Retina (tissue), 1 donor: Measurements from ENCODE around the gene LRRC51.

Source experiments
- DNase-seq: peaks from one replicate; pipeline ENCODE4 v3.0.0-alpha.2; 2016

The LRRC51 gene, protein sequence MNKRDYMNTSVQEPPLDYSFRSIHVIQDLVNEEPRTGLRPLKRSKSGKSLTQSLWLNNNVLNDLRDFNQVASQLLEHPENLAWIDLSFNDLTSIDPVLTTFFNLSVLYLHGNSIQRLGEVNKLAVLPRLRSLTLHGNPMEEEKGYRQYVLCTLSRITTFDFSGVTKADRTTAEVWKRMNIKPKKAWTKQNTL

DNA sequence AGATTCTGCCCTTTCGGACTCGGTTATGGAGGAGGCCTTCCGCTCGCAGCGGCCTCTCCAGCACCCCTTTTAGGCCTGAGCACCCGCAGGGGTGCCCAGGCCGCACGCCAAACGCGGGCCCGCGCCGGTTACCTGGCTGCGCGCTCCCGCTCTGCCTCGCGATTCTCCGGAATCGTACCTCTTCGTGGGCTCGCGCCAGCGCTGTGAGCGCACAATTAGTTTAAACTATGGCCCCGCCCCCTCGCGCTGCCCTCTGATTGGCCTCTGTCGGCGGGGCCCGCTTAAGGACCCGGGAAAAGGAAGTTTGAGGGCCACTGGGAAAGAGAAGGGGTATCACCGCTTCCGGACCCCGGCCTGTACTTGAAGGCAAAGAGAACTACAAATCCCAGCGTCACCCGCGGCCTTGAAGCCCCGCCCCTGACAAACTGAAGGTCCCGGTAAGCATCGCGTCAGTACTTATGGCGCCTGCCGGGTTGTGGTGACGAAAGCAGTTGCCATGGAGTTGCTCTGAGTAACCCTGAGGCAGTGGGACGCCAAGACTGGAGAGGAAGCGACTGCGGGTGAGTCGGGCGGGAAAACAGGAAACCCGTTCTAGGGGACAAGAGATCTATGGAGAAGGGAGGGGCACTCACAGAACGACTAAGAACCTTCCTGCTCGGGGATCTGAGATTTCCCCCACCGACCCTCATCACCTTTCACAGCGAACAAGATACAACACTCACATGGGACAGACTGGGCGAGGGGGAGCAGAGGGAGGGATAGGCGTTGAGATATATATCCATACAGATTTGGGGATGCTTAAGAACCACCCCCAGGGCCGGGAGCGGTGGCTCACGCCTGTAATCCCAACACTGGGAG lies at the start of gene LRRC51, which contains the start of gene NUMA1:
LRRC51 (plus strand) TSS at position 525 of the 858 bp plus-strand sequence. CDS start 8,234 bp downstream, outside the sequence.
NUMA1 (minus strand) TSS at position 217 of the 858 bp plus-strand sequence. CDS start 44,599 bp downstream, outside the sequence.
- DNase-seq = peak; percentile 98

DNA sequence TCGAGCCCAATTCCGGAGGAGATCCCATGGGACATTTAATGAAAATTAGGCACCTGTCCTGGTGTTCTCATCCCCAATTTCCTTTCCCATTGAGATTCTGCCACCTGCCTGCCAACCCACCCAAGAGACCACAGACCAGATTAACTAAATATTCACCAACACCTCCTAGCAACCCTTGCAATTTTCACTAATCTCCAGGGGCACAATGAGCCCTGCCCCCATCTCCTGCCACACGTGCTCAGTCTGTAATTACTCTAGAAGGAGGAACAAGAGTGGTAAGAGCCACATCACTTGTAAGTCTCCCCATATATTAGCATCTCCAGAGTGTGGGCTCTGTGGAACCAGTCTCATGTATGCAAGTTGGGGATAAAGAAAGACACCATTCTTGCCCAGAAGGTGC lies 44.0 kb upstream of the LRRC51 start:
- no peak for DNase-seq

DNA sequence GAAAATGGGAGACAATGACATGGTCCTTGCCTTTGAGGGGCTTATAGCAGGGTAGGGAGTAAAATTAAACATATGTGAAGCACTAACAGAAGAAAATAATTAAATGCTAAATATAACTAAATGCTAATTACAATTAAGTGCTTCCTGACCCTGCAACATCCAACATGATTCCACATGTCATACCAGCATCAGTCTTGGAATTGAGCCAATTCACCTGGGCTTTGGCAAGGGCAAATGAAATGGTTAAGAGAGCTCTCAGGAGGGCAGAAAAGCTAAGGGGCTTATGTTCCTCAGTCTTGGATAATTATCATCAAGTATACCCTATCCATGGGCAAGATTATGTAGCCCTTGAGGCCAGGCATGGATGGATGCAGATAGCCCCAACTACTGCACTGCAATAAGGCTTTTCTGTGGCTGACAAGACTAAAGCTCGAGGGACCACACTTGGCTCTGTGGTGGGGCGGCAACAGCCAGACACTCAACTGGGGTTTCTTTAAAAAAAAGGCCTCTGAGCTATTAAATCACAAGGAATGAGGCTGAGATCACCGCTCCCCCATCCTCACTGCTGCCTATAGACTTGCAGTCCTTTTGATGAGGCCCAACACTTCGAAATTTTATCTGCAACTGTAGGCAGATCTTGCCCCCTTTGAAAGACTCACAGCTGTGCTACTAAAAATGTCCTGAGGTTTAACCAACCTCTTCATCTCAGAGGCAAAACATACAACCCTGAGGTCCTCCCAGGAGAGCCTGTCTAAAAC lies 42.9 kb upstream of the LRRC51 start:
- DNase-seq = no peak

DNA sequence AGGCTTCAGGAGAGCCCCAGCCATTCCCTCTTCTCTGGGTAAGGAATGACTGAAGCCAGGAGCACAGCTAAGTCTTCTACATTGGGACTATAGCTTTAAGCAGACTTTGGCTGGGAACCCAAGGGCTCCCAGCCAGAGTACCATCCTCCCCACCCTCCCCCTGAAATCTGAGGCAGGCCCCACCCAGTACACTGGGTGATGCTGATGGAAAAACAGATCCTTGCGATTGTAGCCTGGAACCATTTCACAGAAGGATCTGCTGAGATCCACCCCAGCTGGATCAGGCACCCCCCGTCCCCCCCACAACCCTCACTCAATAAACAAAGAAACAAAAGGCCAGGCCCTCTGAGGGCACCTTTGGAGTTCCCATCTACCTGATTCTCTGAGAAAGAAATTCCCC lies 42.2 kb upstream of the LRRC51 start:
- DNase-seq = no peak

DNA sequence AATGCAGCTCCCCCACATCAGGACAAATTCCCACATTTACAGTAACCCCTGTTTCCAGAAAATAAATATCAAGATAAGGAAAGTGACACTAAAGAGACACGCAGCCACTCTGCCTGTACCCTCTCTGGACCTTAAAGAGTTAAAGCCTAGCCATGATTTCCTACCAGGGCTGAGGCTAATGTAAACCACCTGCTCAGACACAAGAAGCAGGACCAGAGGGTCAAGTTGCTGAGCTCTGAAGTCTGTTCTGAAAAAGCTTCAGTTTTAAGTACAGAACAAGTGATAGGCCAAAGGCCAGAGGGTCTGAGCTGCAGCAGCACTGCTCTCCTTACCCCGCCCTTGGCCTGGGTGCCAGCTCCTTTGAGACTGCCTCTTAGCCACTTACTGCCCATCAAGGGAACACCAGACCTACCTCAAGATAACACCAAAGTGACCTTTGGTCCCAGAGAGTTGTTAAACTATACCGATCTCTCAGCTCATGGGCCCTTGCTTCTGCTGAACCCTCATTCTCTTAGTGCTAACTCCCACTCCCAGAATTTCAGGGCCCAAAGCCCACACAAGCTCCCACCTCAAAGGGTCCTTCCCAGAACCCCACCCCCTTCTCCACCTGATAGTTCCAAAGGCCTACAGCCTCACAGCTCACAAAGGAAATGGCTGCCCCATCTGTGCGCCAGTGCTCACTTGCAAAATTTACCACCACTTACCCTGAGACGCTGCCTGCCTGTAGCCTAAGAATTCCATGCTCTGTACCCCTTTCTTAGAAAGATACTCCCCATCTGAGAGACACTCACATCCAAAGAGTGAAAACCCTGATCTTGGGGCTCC lies 41.4 kb upstream of the LRRC51 start:
- DNase-seq = peak; percentile 33

DNA sequence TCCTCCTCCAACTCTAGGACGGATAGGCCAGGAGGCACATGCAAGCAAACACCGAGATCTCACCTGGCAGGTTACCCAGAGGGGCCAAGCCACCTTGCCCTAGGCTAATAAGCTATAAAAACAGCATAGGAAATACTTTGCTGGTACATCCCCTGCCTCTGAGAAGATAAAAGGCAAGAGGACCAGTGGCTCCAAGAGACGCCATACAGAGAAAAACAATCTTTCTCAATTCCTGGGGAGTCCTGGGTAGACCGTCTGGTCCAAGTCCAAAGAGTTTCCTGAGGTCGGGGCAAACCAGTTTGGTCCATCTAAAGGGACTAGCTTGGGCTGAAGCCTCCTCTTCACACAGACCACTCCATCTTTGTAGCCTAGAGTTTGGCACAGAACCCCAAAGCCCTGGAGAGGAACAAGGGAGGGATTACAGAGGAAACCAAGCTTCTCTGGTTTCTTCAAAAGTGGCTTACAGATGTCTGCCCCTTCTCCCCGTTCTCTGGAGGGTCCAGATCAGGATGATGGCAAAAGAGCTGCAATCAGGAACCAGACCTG lies 40.7 kb upstream of the LRRC51 start:
- DNase-seq = no peak

DNA sequence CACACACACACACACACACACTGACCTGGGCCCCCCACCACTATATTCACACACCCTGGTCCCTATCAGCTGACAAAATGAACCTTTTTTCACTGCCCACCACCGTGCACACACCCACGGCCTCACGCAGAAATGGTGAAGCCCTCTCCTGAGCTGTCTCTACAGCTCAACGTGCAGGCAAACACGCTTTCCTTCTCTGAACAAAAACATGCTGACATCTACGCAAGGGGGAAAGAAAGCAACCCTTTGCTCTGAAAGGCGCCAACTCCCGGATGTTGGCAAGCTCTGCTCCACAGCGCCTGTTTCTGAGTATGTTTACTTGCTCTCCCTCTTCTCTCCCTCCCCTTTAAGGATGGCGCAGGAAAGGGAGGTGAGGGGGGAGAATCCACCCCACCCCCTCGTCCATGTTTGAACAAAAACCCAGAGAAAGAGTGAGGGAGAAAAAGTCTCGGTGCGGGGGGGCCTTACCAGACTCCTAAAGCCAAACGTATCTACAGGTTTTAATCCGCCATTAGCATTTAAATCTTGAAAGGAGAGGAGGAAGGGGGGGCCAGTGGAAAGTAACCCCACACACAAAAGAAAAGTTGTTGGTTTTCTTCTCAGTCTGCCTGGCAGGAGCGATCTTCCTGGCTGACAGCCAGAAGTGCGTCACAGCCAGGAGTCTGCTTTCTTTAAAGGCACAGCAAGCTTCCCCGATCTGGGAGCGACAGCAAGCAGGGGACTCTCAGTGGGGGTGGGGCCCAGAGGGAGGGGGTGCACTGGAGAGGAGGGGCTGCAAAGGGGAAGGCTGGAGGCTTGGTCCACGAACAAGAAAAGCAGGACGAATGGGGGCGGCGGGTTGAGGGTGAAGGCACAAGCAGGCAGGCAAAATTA lies 39.9 kb upstream of the LRRC51 start:
- peak; percentile 90 for DNase-seq

DNA sequence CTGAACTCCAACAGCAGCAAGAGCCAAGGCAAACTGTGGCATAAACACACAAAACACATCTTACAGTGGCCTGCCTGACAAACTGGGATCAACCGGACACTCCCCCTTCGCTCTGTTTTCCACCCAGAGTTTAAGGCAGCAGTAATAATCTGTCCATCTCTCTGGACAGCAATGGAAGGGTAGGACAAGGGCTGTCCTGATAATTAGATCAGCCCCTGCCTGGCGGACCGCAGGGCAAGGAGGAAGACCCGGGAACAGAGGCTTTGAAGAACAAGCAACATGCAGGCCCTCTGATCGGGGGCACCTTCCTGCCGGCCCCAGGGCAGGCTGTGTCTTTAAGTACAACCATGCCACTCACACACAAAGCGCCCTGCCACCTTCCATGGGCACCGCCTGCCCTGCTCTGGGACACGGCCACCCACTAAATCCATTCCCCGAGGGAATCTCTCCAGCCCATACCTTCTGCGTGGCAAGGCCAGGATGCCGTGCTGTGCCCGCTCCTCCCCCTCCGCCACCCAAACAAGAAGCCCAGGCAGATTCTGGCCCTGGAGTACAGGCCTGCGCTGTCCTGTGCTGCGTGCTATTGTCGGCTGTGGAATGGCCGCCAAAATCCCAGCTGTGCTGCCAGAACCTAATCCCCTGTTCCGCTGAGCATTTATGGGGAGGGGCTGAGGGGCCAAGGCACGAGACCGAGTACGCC lies 39.1 kb upstream of the LRRC51 start:
- DNase-seq = peak; percentile 93

DNA sequence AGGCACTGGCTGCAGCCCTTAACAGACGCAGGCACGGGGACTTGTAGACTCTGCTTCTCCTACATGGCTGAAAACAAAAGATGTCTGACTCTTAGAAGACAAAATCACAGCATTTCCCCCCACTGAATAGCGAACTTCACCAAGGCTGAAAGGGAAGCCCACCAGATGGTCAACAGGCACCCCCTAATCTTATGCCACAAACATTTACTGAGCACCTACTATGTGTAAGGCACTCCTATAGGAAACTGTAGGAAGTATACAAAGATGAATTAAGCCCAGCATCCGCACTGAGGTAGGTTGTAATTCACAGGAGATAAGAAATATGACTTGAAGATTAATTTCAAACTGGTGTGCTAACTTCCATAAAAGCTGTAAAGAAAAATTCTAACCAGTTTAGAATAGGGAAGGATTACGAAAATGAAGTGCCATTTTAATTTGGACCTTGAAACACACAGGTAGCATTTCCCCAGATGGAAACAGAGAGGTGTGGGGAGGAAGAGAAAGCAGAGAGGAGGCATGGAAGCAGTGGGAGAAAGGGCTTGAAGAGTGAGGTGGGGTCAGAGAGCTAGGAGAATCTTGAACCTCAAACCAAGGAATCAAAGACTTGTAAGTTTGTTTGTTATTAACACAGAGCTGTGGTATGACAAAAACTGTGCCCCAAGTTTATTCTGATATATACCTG lies 38.4 kb upstream of the LRRC51 start:
- no peak for DNase-seq

DNA sequence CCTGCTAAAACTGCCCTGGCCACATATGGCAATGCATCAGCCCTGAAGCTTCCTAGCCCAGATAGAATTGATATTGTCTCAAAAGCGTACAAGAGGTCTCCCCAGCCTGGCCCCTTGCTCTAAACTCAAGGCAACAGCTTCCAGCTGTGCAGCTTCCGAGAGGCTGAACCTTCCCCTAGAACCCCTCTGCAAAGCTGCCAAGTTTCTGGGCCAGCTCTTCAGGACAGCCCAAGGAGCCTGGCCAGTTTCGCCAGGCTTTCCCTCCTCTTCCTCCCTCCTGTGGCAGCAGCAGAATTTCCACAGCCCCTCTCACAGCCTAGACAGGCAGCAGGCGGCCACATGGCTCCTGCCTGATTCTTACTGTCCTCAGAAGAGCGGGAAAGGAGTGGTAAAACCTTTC lies 34.8 kb upstream of the LRRC51 start:
- DNase-seq = peak; percentile 24

DNA sequence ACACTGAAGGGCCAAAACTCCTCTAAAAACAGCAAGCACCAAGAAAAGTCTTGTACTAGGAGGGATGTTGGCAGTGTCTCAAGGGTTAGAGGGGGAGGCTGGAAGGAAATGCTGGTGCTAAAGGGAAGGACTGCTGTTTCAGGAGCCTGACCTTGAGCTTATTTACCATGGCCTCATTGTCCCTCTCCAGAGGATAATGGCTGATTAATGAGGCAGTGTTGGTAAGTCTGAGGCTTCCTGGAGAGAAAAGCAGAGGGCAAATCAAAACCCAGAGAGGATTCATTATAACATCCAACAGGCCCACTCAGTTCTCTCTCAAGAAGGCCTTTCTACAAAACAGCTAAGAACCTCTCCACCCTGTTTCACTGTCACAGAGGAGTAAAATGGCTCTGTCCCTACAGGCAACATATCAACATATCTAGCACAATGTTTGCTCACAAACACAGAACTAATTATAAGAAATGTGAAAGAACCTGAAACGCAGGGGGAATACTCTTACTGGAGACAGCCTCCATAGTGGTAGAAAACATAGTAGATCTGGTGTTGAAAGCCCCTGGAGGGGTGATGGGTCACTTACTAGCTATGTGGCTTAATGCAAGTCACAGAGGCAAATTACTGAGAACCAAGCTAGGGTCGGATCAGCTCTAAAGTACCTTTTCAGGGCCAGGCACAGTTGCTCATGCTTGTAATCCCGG lies 31.7 kb upstream of the LRRC51 start:
- peak; percentile 60 for DNase-seq

DNA sequence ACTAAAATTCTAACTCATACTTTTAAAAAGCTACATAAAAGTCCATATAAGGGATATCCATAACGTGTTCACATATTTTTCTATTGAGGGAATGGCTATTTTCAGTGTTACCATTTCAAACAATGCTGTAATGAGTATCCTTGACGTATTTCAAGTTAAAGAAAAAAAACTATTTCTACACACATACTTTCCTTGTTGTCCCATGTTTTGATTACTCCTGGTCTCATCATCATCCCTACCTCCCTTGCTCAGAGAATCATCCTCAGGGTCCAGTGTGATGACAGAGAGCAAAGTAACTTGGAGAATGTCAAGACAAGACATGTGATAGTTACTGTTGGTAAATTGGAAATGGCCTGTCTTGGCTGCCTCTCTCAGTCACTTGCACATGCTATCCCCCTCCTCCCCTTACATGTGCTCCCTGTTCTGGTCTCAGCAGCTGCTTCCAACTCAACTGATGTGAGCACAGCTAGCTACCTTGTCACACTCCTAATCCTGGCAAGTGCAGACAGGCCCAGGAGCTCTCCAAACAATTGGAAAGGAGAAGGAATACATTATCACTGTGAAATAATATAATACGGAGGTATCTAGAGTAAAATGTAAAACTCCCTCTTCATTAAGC lies 22.1 kb upstream of the LRRC51 start:
- DNase-seq = no peak

DNA sequence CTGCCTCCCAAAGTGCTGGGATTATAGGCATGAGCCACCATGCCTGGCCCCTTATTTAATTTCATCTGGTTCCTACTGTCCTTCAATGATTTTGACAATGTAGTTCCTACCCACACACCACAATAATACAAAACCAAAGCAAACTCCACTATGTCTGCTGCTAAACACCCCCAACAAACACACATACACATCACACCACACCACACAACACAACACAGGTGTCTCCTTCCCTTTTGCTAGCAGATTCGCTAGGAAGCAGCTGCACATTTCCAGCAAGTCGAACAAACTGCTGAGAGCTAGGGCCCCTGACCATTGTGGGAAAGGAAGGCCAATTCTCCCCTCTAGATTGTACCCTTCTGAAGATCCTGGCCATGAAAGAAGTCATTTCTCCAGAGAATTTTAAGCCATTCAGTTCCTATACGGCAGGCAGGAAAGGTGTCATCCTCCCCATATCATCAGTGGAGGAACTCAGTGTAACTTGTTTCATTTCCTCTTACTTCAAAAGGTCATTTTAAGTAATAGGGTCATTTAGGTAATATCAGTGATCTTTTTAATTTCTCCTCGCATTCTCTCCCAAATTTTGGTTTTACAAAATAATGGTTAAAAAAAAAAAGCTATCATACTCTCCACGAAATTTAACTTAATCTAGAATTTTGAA lies 18.8 kb upstream of the LRRC51 start:
- no peak for DNase-seq

DNA sequence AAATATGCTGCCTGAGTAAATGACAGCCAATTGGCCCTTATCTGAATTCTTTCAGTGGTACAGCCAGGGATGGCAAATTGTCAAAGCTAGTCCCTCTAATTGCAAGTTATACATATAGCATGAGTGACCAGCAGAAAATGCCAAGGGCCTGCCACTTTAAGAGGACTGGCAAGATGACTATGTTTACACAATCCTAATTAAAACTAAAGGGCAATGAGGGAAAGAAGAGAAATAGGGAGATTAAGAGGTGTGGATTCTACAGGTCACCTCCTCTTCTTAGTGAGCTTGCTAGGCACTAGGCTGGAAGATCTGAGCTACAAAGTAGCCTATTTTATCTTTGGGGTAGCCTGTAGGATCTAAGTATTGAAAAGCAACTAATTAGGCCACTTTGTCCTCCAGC lies 13.8 kb upstream of the LRRC51 start:
- DNase-seq = no peak

DNA sequence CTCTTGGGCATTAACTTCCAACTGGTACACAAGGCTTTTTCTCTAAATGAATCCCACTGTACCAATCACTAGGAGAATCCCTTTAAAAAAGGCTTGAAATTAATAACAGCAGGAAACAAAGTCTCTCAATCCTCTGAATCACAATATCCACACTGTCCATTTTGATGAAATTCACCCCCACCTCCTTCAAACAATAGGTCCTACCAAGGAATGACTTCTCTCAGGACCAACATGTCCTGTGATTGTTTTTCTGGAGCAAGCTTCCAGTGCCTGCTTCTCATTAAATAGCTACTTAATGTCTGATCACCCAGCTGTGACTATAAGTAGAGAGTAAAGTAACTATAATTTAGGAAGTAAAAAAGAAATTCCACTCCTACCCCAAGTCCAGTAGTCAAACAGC lies 13.4 kb upstream of the LRRC51 start:
- no peak for DNase-seq

DNA sequence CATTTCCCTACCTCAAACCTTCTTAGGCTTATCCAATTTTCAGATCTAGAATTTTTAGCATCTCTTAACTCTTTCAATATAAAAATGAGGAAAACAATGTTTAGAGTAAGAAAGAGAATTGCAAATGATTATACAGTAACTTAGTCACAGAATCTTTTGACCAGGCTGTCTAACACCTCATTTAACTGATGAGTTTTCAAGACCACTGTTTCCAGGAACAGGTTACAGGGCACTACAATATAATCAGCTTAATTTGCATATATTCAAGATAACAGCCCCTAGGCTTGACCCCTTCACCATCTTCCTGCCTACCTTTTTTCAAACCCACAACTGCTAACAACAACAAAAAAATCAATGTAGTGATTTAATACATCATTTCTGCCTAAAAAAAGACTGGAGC lies 13.0 kb upstream of the LRRC51 start:
- DNase-seq = no peak

DNA sequence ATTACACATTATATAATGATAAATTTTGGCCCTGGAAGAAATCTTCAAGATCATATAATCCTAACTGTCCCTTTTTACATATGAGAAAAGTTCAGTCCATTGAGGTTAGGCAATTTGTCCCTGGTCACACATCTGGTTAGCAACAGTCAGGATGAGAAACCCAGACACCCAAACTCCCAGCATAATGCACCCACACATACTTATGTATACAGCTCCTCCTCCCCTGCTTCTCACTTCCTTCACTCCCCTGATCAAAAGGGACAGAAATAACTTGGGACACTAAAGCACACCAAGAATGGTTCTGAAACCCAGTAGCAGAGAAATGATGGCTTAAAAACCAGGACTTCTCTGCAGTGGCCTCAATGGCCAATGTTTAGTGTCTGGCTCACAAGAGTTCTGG lies 11.4 kb upstream of the LRRC51 start:
- DNase-seq = no peak

DNA sequence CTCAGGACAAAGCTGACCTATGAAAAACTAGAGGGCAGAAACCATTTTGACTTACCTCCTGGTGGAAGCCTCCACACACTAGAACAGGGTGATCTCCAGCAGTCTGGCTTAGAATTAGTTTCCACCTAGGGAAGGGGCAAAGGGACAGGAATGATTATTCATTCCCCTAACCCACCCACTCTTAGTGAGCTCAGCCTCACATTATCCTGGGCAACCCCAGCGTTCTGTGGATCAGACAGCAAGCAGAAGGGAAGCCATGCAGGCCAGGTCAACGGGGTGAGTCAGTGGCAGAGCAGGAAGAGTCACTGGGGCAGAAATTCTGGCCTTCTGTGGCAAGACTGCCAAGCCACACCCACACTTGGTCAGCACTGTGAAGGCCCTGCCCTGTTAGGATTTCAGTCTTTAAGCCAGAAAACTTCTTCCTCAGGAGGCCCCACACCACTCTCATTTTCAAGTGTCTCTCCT lies 10.8 kb upstream of the LRRC51 start:
- DNase-seq = no peak
